Keratinocyte (primary cell): ENCODE measurements around the gene FAM162A.

Experiments used
- EZH2 ChIP-seq: IDR thresholded peaks from one replicate; pipeline ENCODE4 v1.6.1; 2012; ENCODE audit warnings: inconsistent platforms, mild to moderate bottlenecking, low read length, moderate library complexity
- TF ChIP-seq, protein P1 (sequence below), 3 experiments: IDR thresholded peaks in 1 of 3; conservative IDR thresholded peaks in 1 of 3; optimal IDR thresholded peaks in 1 of 3; 2 replicates in 2 of 3; 3 replicates in 1 of 3; pipeline versions ENCODE3 to v1.5.1; 2011; ENCODE audit warnings: low read length in 3 of 3, mild to moderate bottlenecking in 3 of 3, moderate library complexity in 2 of 3, control low read depth in 1 of 3, inconsistent platforms in 1 of 3; ENCODE audit not compliant: insufficient read depth in 2 of 3; ENCODE audit errors: extremely low read depth in 1 of 3

- TF ChIP-seq, protein P1, sequence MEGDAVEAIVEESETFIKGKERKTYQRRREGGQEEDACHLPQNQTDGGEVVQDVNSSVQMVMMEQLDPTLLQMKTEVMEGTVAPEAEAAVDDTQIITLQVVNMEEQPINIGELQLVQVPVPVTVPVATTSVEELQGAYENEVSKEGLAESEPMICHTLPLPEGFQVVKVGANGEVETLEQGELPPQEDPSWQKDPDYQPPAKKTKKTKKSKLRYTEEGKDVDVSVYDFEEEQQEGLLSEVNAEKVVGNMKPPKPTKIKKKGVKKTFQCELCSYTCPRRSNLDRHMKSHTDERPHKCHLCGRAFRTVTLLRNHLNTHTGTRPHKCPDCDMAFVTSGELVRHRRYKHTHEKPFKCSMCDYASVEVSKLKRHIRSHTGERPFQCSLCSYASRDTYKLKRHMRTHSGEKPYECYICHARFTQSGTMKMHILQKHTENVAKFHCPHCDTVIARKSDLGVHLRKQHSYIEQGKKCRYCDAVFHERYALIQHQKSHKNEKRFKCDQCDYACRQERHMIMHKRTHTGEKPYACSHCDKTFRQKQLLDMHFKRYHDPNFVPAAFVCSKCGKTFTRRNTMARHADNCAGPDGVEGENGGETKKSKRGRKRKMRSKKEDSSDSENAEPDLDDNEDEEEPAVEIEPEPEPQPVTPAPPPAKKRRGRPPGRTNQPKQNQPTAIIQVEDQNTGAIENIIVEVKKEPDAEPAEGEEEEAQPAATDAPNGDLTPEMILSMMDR (optimal IDR thresholded peaks at IDR 0.05 in 1 of 3, IDR thresholded peaks at IDR 0.05 in 1 of 3, conservative IDR thresholded peaks at IDR 0.05 in 1 of 3; ENCODE audit: extremely low read depth in 1 of 3, insufficient read depth in 2 of 3, low read length in 3 of 3) = no peak
- no peak for TF ChIP-seq EZH2
Measured at GRCh38 chr3:122387709-122388108, 3.7 kb downstream of the FAM162A start.
